ENCODE results near the gene NKAIN2.
"Not testable (repeated sequence)": the region's sequence is repeated elsewhere in the genome, so short reads cannot be mapped to it uniquely, and the experiment has no call there.

Gene NKAIN2

GRCh38 chr6:124356276-124356810 is 552.7 kb downstream of the NKAIN2 start:
- DNase-seq: no peak

- no peak for DNase-seq
Measured at GRCh38 chr6:124356811-124357210, 553.1 kb downstream of the NKAIN2 start.

- no peak for DNase-seq
Measured at GRCh38 chr6:124368131-124368530, 564.5 kb downstream of the NKAIN2 start.

- no peak for DNase-seq
Measured at GRCh38 chr6:124371974-124372475, 568.4 kb downstream of the NKAIN2 start.

GRCh38 chr6:124373386-124373785 is 569.7 kb downstream of the NKAIN2 start:
- no peak for DNase-seq

- DNase-seq: no peak
Measured at GRCh38 chr6:124389127-124389526, 585.5 kb downstream of the NKAIN2 start.

GRCh38 chr6:124393536-124393935 is 589.9 kb downstream of the NKAIN2 start:
- DNase-seq: no peak

GRCh38 chr6:124396361-124396760 is 592.7 kb downstream of the NKAIN2 start:
- DNase-seq: no peak

- no peak for DNase-seq
Measured at GRCh38 chr6:124400261-124400999, 596.8 kb downstream of the NKAIN2 start.

- DNase-seq: not testable (repeated sequence)
Measured at GRCh38 chr6:124410425-124410824, 606.8 kb downstream of the NKAIN2 start.

- DNase-seq: not testable (repeated sequence)
Measured at GRCh38 chr6:124412657-124413056, 609.0 kb downstream of the NKAIN2 start.

GRCh38 chr6:124420116-124420840 is 616.6 kb downstream of the NKAIN2 start:
- DNase-seq: no peak

GRCh38 chr6:124423621-124424020 is 620.0 kb downstream of the NKAIN2 start:
- no peak for DNase-seq

GRCh38 chr6:124430740-124431318 is 627.2 kb downstream of the NKAIN2 start:
- no peak for DNase-seq

- DNase-seq: no peak
Measured at GRCh38 chr6:124432620-124433019, 629.0 kb downstream of the NKAIN2 start.

GRCh38 chr6:124433387-124434160 is 629.9 kb downstream of the NKAIN2 start:
- DNase-seq: no peak

GRCh38 chr6:124434421-124434820 is 630.8 kb downstream of the NKAIN2 start:
- no peak for DNase-seq

GRCh38 chr6:124436803-124437202 is 633.1 kb downstream of the NKAIN2 start:
- DNase-seq: no peak

- no peak for DNase-seq
Measured at GRCh38 chr6:124438546-124439065, 634.9 kb downstream of the NKAIN2 start.

GRCh38 chr6:124441450-124441849 is 637.8 kb downstream of the NKAIN2 start:
- no peak for DNase-seq

- DNase-seq: no peak
Measured at GRCh38 chr6:124443541-124443940, 639.9 kb downstream of the NKAIN2 start.

- no peak for DNase-seq
Measured at GRCh38 chr6:124445581-124445980, 641.9 kb downstream of the NKAIN2 start.

All from activated gamma-delta T cell (primary cell).